Body of pancreas (tissue), 4 donors: Measurements from ENCODE around the gene ST6GALNAC6. TPM values are rescaled to one million over a fixed set of nuclear protein-coding genes. Genes with fewer than 3 reads are reported as not detected.

Source experiments
- ATAC-seq: fragments of 150-250 bp; one replicate; pipeline ENCODE4 v1.9.1; 2016
- DNase-seq, 4 donors: peaks; one replicate each; pipeline ENCODE4 v3.0.0-alpha.2; 2019
- H3K27ac ChIP-seq, 4 donors: fragments of 200-600 bp; sonication (generic); 1 replicate in 3 of 4; 2 replicates in 1 of 4; pipeline versions ENCODE4 v1.5.1 to v1.6.1; 2016 to 2019; ENCODE audit warnings: mild to moderate bottlenecking in 1 of 4, mixed read lengths in 1 of 4, moderate library complexity in 1 of 4
- H3K27me3 ChIP-seq, 2 donors: fragments of 200-600 bp; sonication (generic); one replicate each; pipeline ENCODE4 v1.6.0; 2016; ENCODE audit warnings: mild to moderate bottlenecking in 1 of 2
- H3K36me3 ChIP-seq, 2 donors: fragments of 200-600 bp; sonication (generic); replicated peaks in 1 of 2; 2 replicates each; pipeline ENCODE4 v1.5.1; 2016; ENCODE audit warnings: low read depth in 2 of 2; ENCODE audit not compliant: insufficient read depth in 1 of 2
- H3K4me1 ChIP-seq: fragments of 200-600 bp; sonication (generic); one replicate; pipeline ENCODE4 v1.6.0; 2016
- H3K4me3 ChIP-seq, 2 donors: fragments of 200-600 bp; sonication (generic); 1 replicate in 1 of 2; 2 replicates in 1 of 2; pipeline ENCODE4 v1.5.1; 2016 to 2019
- H3K9me3 ChIP-seq, 3 donors: fragments of 200-600 bp; sonication (generic); 1 replicate in 2 of 3; 2 replicates in 1 of 3; pipeline ENCODE4 v1.5.1; 2016
- CTCF ChIP-seq, 7 experiments: fragments of 450-650 bp in 4 of 7; fragments of 200-600 bp in 3 of 7; sonication (generic) in 3 of 7; IDR thresholded peaks; one replicate each; pipeline ENCODE4 v1.5.1; 2016 to 2019; ENCODE audit warnings: antibody characterized with exemption in 7 of 7
- POLR2A ChIP-seq, 3 donors: fragments of 450-650 bp; IDR thresholded peaks; one replicate each; pipeline ENCODE4 v1.6.1; 2016; ENCODE audit warnings: antibody characterized with exemption in 3 of 3, mild to moderate bottlenecking in 2 of 3
- WGBS, 2 donors: methylation state at CpG; one replicate each; pipeline ENCODE4 v1.1.5; 2017; 5-methylcytosine and 5-hydroxymethylcytosine counted together
- intact Hi-C: fragments of 100-400 bp; cut with DNase I; formaldehyde crosslinking; loops from one replicate; pipeline ENCODE4 v1.15.1; 2023
- total RNA-seq, 2 donors: library from RNA; depleted of rRNA; stranded (reverse); fragments of >200 nt; gene quantifications; one replicate each; pipeline ENCODE4 v1.1.0, GENCODE V29; 2016

Gene ST6GALNAC6
- total RNA-seq, 2 donors from 2014 or later, result 46.1 to 66.7 TPM

- H3K36me3 ChIP-seq, result peaks cover 0 to 5% of the 10 kb centered on the region in 2 donors
- peak overlapping the region; percentile 70 to 78 (median 76) for H3K27ac ChIP-seq
- peaks cover 62% of the 10 kb centered on the region for H3K4me1 ChIP-seq
- TF ChIP-seq CTCF (IDR thresholded peaks at IDR 0.05) (no peak), POLR2A (IDR thresholded peaks at IDR 0.05) (peak; percentile 32 to 69 (median 52))
- no peaks in the 10 kb centered on the region for H3K9me3 ChIP-seq
- peak overlapping the region in 1 of 2 donors; percentile 79 for H3K4me3 ChIP-seq
- intact Hi-C loops, result no loop called here
- ATAC-seq (peak; percentile 2), DNase-seq (peak; percentile 49 to 75 (median 72))
- 10 to 11% methylated on average over 18 to 27 of the region's 27 CpGs for WGBS, 2 donors
- H3K27me3 ChIP-seq, result no peaks in the 10 kb centered on the region
Measured at GRCh38 chr9:127915801-127916719, 16.7 kb upstream of the ST6GALNAC6 start.

GRCh38 chr9:127915325-127915752 lies 15.9 kb upstream of the ST6GALNAC6 start:
- TF ChIP-seq POLR2A (IDR thresholded peaks at IDR 0.05) (no peak), CTCF (IDR thresholded peaks at IDR 0.05) (no peak)
- WGBS, 2 donors, result 40 to 43% methylated on average over 3 to 5 of the region's 5 CpGs
- Histone ChIP-seq H3K27ac (peak overlapping the region; percentile 70 to 78 (median 76)), H3K4me1 (peaks cover 62% of the 10 kb centered on the region), H3K27me3 (no peaks in the 10 kb centered on the region), H3K36me3 (peaks cover 0 to 5% of the 10 kb centered on the region in 2 donors), H3K9me3 (no peaks in the 10 kb centered on the region), H3K4me3 (no peak overlapping the region)
- no peak for ATAC-seq
- DNase-seq, result peak; percentile 48 to 71 (median 62)
- intact Hi-C loops, result no loop called here

- intact Hi-C loops, result no loop called here
- no peak for DNase-seq
- ATAC-seq, result no peak
- Histone ChIP-seq H3K4me1 (peaks cover 47% of the 10 kb centered on the region), H3K27ac (no peak overlapping the region), H3K4me3 (no peak overlapping the region), H3K27me3 (no peaks in the 10 kb centered on the region), H3K36me3 (peaks cover 0 to 7% of the 10 kb centered on the region in 2 donors), H3K9me3 (no peaks in the 10 kb centered on the region)
- 91 to 100% methylated on average over 8 of the region's 11 CpGs for WGBS, 2 donors
- TF ChIP-seq POLR2A (IDR thresholded peaks at IDR 0.05) (no peak), CTCF (IDR thresholded peaks at IDR 0.05) (no peak)
Measured at GRCh38 chr9:127913682-127914081, 14.3 kb upstream of the ST6GALNAC6 start.

- Histone ChIP-seq H3K27me3 (no peaks in the 10 kb centered on the region), H3K36me3 (peaks cover 0 to 7% of the 10 kb centered on the region in 2 donors), H3K27ac (peak overlapping the region in 2 of 4 donors; percentile 20 to 37), H3K9me3 (no peaks in the 10 kb centered on the region), H3K4me1 (peaks cover 39% of the 10 kb centered on the region), H3K4me3 (no peak overlapping the region)
- TF ChIP-seq POLR2A (IDR thresholded peaks at IDR 0.05) (no peak), CTCF (IDR thresholded peaks at IDR 0.05) (no peak)
- peak in 3 of 4 donors; percentile 46 to 75 (median 66) for DNase-seq
- WGBS, 2 donors, result 38 to 62% methylated on average over 5 of the region's 5 CpGs
- intact Hi-C loops, result no loop called here
- ATAC-seq, result no peak
Measured at GRCh38 chr9:127912882-127913281, 13.5 kb upstream of the ST6GALNAC6 start.
